ENCODE measurements around the gene BUD31. TPM values are rescaled to one million over a fixed set of nuclear protein-coding genes. Genes with fewer than 3 reads are reported as not detected.

Gene BUD31
- total RNA-seq, 1 experiment from 2014 or later = 154 TPM

DNA sequence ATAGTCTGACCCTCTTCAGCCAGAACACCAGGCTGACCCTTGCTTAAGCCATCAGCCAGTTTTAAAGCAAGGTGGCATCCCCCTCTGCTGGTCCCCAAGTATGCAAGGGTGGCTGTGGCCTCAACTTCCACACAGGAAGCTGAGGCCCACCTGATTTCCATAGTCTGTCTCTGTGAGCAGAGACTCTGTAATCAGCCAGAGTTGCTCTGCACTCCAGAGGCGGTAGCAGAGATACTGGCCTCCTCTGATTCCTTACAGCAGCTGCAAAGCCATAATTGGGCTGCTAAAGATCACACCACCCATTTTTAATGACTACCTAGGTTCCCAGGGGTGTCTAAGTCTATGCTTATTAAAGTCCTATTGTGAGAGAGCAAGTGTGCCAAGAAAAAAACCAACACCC lies 2.2 kb upstream of the BUD31 start:
- peak overlapping the region; percentile 96 for H3K4me2 ChIP-seq (ENCODE audit: low read length)
- POLR2A ChIA-PET = no interaction called here

GRCh38 chr7:99407872-99408378 lies 844 bp upstream of the BUD31 start:
- H4K20me1 ChIP-seq (ENCODE audit: insufficient read depth) = no peaks in the 10 kb centered on the region; the same call in 1 of the 2 replicates
- H3K27me3 ChIP-seq (ENCODE audit: insufficient read depth, low read length) = no peaks in the 10 kb centered on the region
- no peak overlapping the region for H2AFZ ChIP-seq (ENCODE audit: low read depth, low read length, poor library complexity, severe bottlenecking)
- intact Hi-C loops (cut with micrococcal nuclease) = no loop called here
- peaks cover 88% of the 10 kb centered on the region for H3K79me2 ChIP-seq (ENCODE audit: insufficient read depth, low read length)
- no peaks in the 10 kb centered on the region for H3K9me2 ChIP-seq (ENCODE audit: insufficient read depth)
- peaks cover 13 to 19% of the 10 kb centered on the region in 2 experiments; a peak in 3 of 4 replicates for H3K4me1 ChIP-seq (ENCODE audit: control insufficient read depth in 1 of 2, insufficient read depth in 2 of 2, low read length in 2 of 2)
- ChIA-PET RAD21 (ENCODE audit: low non-redundant PET in 1 of 2, low total read pairs in 2 of 2, uncharacterized antibody in 2 of 2, unreplicated experiment in 2 of 2) (interaction anchor here in 1 of 2 experiments (0.6 to 1.2 kb wide), 2 partner anchors 45 to 693 kb away, joined by 3 to 6 read pairs; no protein-coding TSS in a partner anchor), POLR2A (interaction anchor here (1.4 to 1.5 kb wide), 2 partner anchors 9 to 97 kb away, joined by 6 read pairs; partner anchors contain the start of gene ZKSCAN5), CTCF (no interaction called here)
- no peak for TF ChIP-seq SP1 (IDR thresholded peaks at IDR 0.05; ENCODE audit: low read depth)
- TF ChIP-seq, protein P1, sequence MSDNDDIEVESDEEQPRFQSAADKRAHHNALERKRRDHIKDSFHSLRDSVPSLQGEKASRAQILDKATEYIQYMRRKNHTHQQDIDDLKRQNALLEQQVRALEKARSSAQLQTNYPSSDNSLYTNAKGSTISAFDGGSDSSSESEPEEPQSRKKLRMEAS (IDR thresholded peaks at IDR 0.05) = peak; percentile 73
- peaks cover 19 to 45% of the 10 kb centered on the region in 2 experiments; a peak in 3 of 4 replicates for H3K36me3 ChIP-seq (ENCODE audit: control insufficient read depth in 1 of 2, insufficient read depth in 2 of 2, low read length in 2 of 2)
- peak overlapping the region; percentile 94 for H3K27ac ChIP-seq (ENCODE audit: low read depth, low read length)
- no TSS peak for BruUV-seq (replicated peaks)
- no peaks in the 10 kb centered on the region for H3K9me3 ChIP-seq (ENCODE audit: control insufficient read depth in 1 of 2, insufficient read depth in 1 of 2, low read depth in 1 of 2, low read length in 2 of 2)
- ATAC-seq = peak; percentile 46
- peak overlapping the region; percentile 89 for H3K9ac ChIP-seq (ENCODE audit: low read length)
- DNase-seq (ENCODE audit: low read depth, low spot score) = no peak
- H3K4me2 ChIP-seq (ENCODE audit: low read length) = peak overlapping the region; percentile 96
- H3K4me3 ChIP-seq (replicated peaks in 1 of 2; ENCODE audit: low read depth in 1 of 2, low read length in 2 of 2) = peak overlapping the region; percentile 92 to 100

More for the DNA sequence above, 2.2 kb upstream of the BUD31 start:
- intact Hi-C loops (cut with micrococcal nuclease) = no loop called here
- no peaks in the 10 kb centered on the region for H3K9me2 ChIP-seq (ENCODE audit: insufficient read depth)
- TF ChIP-seq ZBTB33 (IDR thresholded peaks at IDR 0.05; ENCODE audit: extremely low read depth, insufficient replicate concordance, low read length) (no peak), POLR2AphosphoS5 (IDR thresholded peaks at IDR 0.05; ENCODE audit: low read depth, low read length) (0 out of 2 replicates have a peak, but pooled peaks have one; percentile 1)
- ChIA-PET RAD21 (ENCODE audit: low non-redundant PET in 1 of 2, low total read pairs in 2 of 2, uncharacterized antibody in 2 of 2, unreplicated experiment in 2 of 2) (interaction anchor here in 1 of 2 experiments (1.2 kb wide), 1 partner anchor 44 kb away, joined by 3 read pairs; no protein-coding TSS in a partner anchor), CTCF (no interaction called here)
- peak overlapping the region in 1 of 2 experiments; percentile 100; a peak in 2 of 4 replicates for H3K4me3 ChIP-seq (replicated peaks in 1 of 2; ENCODE audit: low read depth in 1 of 2, low read length in 2 of 2)
- DNase-seq (ENCODE audit: low read depth, low spot score) (no peak), ATAC-seq (no peak)
- no peak overlapping the region for H2AFZ ChIP-seq (ENCODE audit: low read depth, low read length, poor library complexity, severe bottlenecking)
- peaks cover 13 to 19% of the 10 kb centered on the region in 2 experiments; a peak in 3 of 4 replicates for H3K4me1 ChIP-seq (ENCODE audit: control insufficient read depth in 1 of 2, insufficient read depth in 2 of 2, low read length in 2 of 2)
- H4K20me1 ChIP-seq (ENCODE audit: insufficient read depth) = no peaks in the 10 kb centered on the region; the same call in 1 of the 2 replicates
- no peak overlapping the region; the same call in 1 of the 2 replicates for H3K27ac ChIP-seq (ENCODE audit: low read depth, low read length)
- peaks cover 15 to 41% of the 10 kb centered on the region in 2 experiments; a peak in 3 of 4 replicates for H3K36me3 ChIP-seq (ENCODE audit: control insufficient read depth in 1 of 2, insufficient read depth in 2 of 2, low read length in 2 of 2)
- peaks cover 92% of the 10 kb centered on the region for H3K79me2 ChIP-seq (ENCODE audit: insufficient read depth, low read length)
- H3K9me3 ChIP-seq (ENCODE audit: control insufficient read depth in 1 of 2, insufficient read depth in 1 of 2, low read depth in 1 of 2, low read length in 2 of 2) = no peaks in the 10 kb centered on the region
- peak overlapping the region; percentile 89; the same call in 1 of the 2 replicates for H3K9ac ChIP-seq (ENCODE audit: low read length)
- H3K27me3 ChIP-seq (ENCODE audit: insufficient read depth, low read length) = no peaks in the 10 kb centered on the region
- BruUV-seq (replicated peaks) = no TSS peak

Data from HCT116 (cell line).